Activated T-cell treated with anti-CD3 and anti-CD28 coated beads, Interleukin-2, amount 50 U/mL, for 72 hours (primary cell): Measurements from ENCODE around the gene GLYATL1. TPM values are rescaled to one million over a fixed set of nuclear protein-coding genes. Genes with fewer than 3 reads are reported as not detected.
A peak's percentile ranks its signal among the peaks of the same experiment; 100 is the strongest.

Experiments
- ATAC-seq, 2 donors: fragments of 150-1000 bp; cut with Tn5 transposase; replicated peaks in 1 of 2; 2 replicates each; pipeline ENCODE4 v1.10.0; 2021; ENCODE audit warnings: moderate library complexity in 2 of 2, mild to moderate bottlenecking in 1 of 2
- DNase-seq, 2 donors: peaks; one replicate each; pipeline ENCODE4 v3.0.0; 2021 to 2022; ENCODE audit warnings: mixed read lengths in 1 of 2
- H3K27ac Mint-ChIP-seq: one replicate; pipeline ENCODE4 v1.8.0; 2022; ENCODE audit warnings: mild to moderate bottlenecking, moderate library complexity, mixed read lengths
- H3K27me3 Mint-ChIP-seq: one replicate; pipeline ENCODE4 v1.8.0; 2022; ENCODE audit warnings: low read depth, mixed read lengths
- H3K36me3 Mint-ChIP-seq, 2 donors: one replicate each; pipeline ENCODE4 v1.8.0; 2022; ENCODE audit warnings: mixed read lengths in 2 of 2, mild to moderate bottlenecking in 1 of 2; ENCODE audit not compliant: insufficient read depth in 2 of 2
- H3K4me1 Mint-ChIP-seq: one replicate; pipeline ENCODE4 v1.8.0; 2022; ENCODE audit warnings: low read depth, mixed read lengths
- H3K4me3 Mint-ChIP-seq, 2 donors: one replicate each; pipeline ENCODE4 v1.8.0; 2022; ENCODE audit warnings: mild to moderate bottlenecking in 2 of 2, mixed read lengths in 2 of 2, moderate library complexity in 2 of 2
- H3K9me3 Mint-ChIP-seq, 2 donors: one replicate each; pipeline ENCODE4 v1.8.0; 2022; ENCODE audit warnings: mixed read lengths in 2 of 2
- total RNA-seq, 2 donors: library from RNA; stranded (reverse); gene quantifications; one replicate each; pipeline ENCODE4 v1.2.3, GENCODE V29; 2022

GLYATL1 gene, protein sequence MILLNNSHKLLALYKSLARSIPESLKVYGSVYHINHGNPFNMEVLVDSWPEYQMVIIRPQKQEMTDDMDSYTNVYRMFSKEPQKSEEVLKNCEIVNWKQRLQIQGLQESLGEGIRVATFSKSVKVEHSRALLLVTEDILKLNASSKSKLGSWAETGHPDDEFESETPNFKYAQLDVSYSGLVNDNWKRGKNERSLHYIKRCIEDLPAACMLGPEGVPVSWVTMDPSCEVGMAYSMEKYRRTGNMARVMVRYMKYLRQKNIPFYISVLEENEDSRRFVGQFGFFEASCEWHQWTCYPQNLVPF
- total RNA-seq = under 1 TPM in 1 of 2 donors, not detected in 1; 0.24 TPM

DNA sequence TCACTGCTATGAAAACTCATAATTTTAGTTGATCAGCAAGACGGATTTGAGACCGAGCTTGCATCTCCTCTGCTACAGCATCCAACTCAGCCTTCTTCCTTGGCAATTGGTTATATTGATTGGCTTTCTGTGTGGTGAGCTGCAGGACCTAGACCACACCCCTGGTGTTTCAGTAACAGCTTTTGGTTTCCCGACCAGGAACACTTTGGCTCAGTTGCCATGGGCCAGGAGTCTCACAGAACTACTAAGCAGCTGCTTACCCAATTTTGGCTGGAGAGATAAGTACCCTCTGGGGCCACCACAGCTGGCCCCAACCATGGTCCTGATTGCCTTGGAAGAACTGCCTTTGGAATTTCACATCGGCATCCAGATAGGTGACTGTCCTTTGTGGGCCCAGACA is at the start of gene GLYATL1:
Gene GLYATL1 (plus strand): TSS at position 212 of the 400 bp plus-strand sequence. CDS start 7,600 bp downstream, outside the sequence.
- H3K36me3 Mint-ChIP-seq = no peaks in the 10 kb centered on the region
- no peak within 1 kb of the TSS for H3K27ac Mint-ChIP-seq
- no peak within 1 kb of the TSS for H3K4me3 Mint-ChIP-seq
- no peak for ATAC-seq
- no peaks in the 10 kb centered on the region for H3K4me1 Mint-ChIP-seq
- no peaks in the 10 kb centered on the region for H3K9me3 Mint-ChIP-seq
- DNase-seq = no peak
- H3K27me3 Mint-ChIP-seq = no peaks in the 10 kb centered on the region

DNA sequence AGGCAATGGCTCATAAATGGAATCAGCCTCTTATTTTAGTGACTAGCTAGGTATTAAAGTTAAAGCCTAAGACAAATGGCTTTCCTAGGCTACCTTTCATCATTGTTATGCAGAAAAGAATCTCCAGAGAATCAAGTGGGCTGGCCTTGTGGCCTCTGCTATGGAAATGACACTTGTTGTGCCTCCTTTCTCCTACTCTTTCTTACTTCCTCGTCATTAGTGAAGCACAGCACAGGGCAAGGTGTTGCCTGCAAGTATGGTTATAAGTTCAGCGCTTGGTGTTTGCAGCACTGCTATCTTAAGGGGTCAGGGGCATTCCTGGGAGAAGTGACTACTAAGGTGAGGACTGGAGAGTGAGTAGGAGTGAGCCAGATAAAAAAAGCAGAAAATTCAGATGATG is 45.4 kb upstream of the GLYATL1 start:
- no peak for ATAC-seq
- Mint-ChIP-seq H3K36me3 (no peaks in the 10 kb centered on the region), H3K4me1 (no peaks in the 10 kb centered on the region), H3K4me3 (no peak overlapping the region), H3K27ac (no peak overlapping the region), H3K9me3 (no peaks in the 10 kb centered on the region), H3K27me3 (peaks cover 32% of the 10 kb centered on the region)
- no peak for DNase-seq

DNA sequence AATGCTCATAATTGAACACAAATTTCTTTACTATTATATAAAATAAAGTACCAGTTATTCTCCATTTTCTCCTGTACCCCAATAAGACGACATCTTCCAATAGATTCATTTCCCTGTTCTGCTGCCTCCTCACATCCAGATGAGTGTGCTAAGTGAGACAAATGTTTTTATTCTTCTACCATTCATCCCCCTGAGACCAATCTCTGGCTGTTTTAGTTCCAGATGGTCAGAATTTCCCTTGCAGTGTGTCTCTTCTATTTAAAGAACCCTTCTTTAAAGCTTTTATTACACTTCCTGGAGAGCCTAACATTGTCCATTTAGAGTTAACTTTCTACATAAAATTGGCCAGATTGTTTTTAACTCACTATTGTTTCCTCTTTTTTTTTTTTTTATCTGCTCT is 41.2 kb upstream of the GLYATL1 start:
- Mint-ChIP-seq H3K9me3 (no peaks in the 10 kb centered on the region), H3K36me3 (no peaks in the 10 kb centered on the region), H3K4me3 (no peak overlapping the region), H3K4me1 (no peaks in the 10 kb centered on the region), H3K27me3 (peaks cover 32% of the 10 kb centered on the region), H3K27ac (no peak overlapping the region)
- ATAC-seq (no peak), DNase-seq (no peak)

DNA sequence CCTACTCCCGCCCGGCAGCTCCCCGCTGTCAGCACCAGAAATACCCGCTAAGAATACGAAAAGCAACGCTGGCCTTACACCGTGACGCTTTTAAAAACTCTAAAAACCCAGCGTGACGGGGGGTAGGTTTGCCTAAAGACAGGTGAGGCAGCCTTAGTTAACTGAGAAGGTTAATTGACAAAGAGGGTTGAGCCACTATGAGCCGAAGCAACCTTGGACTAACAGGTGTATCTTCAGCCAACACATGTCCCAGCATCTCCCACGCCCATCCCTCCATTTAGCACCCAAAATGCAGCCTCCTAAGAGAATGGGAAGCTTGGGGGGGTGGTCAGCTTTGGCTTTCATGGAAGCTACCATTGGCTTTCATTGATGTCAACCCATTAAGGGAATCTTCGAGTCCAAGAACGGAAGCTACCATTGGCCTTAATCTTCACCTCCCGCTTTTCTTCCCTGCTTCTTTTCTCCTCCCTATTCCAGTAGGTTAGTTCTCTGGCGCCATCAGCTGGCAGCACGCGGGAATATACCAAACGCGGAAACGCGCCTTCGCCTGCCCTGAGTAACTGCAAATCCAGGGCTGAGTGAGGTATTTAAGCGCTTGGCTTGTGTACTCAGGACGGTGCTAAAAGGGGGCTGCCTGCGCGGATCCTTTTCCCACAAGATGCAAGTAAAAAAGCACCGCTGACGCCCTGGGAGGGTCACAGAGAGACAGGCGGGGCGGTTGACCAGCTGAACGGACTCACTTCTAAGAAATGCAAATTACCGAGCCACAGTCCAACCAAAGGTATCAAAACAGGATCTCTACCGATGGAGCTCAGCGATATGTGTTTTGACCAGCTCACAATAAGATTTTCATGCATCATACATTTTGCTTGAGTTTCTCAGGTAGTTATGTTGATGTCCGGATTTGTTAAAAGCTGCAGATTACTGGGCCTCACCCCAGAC is 38.5 kb upstream of the GLYATL1 start:
- Mint-ChIP-seq H3K27me3 (peaks cover 55% of the 10 kb centered on the region), H3K36me3 (no peaks in the 10 kb centered on the region), H3K9me3 (no peaks in the 10 kb centered on the region), H3K4me1 (no peaks in the 10 kb centered on the region), H3K4me3 (no peak overlapping the region), H3K27ac (no peak overlapping the region)
- ATAC-seq (peak in 1 of 2 donors; percentile 23), DNase-seq (peak; percentile 53 to 54)

DNA sequence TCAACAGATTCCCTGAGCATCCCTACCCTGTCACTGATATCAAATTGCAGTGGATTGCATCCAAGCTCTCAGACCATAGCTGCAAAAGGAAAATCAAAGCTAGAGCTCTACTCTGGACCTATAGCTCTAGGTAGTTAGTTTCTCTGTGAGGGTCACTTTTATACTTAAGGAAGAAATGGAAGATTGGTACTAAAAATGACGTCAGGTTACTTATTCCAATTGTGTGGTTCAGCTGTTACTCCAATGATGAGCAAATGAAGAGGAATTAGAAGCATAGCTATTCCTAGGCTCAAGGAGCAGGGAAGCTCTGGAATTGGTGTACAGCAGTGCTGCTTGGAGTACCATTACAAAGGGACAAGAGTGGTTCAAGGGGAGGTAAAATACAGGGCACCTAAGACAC is 36.4 kb upstream of the GLYATL1 start:
- Mint-ChIP-seq H3K27me3 (peaks cover 70% of the 10 kb centered on the region), H3K9me3 (no peaks in the 10 kb centered on the region), H3K27ac (no peak overlapping the region), H3K4me1 (no peaks in the 10 kb centered on the region), H3K36me3 (no peaks in the 10 kb centered on the region), H3K4me3 (no peak overlapping the region)
- DNase-seq = no peak
- ATAC-seq = no peak

DNA sequence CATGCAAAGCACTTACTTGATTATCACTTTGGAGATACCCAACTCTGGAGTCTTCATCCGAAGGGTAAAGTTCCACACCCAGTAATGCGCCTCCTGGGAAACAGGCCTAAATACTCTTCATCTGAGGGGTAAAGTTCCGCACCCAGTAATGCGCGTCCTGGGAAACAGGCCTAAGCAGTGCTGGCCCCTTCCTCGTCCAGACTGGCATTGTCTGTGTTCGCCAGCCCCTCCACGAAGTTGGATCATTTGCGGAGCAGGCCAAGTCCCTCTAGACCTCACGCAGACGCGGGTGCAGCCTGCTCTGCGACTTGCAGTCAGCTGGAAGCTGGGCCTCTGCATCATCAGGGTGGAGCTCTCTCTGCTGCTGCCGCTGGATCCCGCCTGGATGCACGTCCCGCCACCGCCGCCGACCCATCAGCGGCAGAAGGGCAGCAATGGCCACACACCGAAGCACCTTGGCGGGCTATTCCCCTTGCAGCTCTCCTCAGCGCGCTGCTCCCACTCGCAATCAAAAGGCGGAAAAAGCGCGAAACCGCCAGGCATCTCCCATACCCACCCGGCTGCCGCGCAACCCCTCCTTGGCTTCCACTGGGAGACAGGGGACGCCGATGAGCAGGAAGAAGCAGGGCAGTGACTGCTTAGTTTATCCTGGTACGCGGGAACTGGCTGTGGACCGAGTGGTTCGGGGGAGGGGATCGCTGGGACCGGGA is 34.1 kb upstream of the GLYATL1 start:
- Mint-ChIP-seq H3K36me3 (no peaks in the 10 kb centered on the region), H3K4me1 (no peaks in the 10 kb centered on the region), H3K9me3 (no peaks in the 10 kb centered on the region), H3K4me3 (peak overlapping the region in 1 of 2 donors; percentile 38), H3K27me3 (peaks cover 76% of the 10 kb centered on the region), H3K27ac (no peak overlapping the region)
- ATAC-seq = no peak
- DNase-seq = no peak

DNA sequence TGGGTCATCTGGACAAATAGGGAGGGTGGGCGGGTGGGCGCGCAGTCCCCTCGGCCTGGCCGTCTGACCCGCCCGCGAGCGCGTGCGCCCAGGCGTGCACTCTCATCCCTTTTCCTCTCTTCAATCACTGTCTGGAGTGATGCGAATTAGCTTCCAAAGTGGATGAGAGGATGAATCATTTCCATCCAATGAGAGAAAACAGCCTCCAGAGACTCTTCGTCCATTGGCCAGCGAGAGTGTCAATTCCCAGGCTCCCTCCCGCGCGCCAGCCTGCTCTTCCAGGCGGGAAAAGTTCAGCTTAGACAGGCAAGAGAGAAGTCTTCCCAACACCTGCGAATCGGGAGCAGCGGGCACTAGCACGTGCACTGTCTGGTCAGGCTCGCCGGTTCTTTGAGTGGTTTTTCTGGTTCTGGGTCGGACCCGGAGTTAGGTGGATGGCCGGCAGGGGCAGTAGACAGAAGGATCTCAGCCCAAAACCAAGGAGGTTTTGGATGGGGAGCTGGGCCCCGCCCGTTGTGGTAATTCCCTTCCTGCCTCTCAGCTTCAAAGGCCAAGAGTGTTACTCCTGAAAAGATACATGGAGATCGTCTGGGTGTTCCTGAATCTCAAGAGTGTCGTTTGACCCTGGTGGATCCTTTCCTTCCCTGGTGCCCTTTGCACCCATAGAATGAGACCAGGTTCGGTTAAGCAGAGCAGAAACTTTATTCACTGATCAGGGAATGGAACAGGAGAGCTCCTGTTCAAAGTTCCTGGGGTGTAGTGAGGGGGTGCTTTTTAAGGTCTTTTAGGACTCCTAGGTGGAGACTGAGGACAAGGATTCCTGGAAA is 33.4 kb upstream of the GLYATL1 start:
- Mint-ChIP-seq H3K27ac (no peak overlapping the region), H3K27me3 (peaks cover 76% of the 10 kb centered on the region), H3K4me1 (no peaks in the 10 kb centered on the region), H3K9me3 (no peaks in the 10 kb centered on the region), H3K36me3 (no peaks in the 10 kb centered on the region), H3K4me3 (peak overlapping the region in 1 of 2 donors; percentile 38)
- ATAC-seq = no peak
- DNase-seq = no peak

DNA sequence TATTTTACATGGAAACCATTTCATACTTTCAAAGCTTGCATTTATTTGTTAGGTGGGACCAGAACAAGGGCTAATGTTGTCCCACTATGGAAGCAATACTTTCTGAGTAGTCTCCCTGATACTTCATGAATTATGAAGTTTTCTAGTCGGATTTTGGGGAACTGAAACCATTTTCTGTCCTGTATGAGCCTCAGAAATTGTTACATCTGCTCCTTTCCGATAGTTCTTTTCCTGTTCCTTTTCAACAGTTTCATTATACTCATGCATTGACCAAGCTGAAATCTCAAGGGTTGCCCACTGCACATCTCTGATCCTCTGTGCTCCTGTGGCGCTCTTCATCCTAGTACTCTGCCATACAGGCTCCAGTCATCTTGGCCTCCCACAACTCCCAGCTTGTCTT is 31.5 kb upstream of the GLYATL1 start:
- no peaks in the 10 kb centered on the region for H3K9me3 Mint-ChIP-seq
- no peaks in the 10 kb centered on the region for H3K36me3 Mint-ChIP-seq
- ATAC-seq (no peak), DNase-seq (no peak)
- no peak overlapping the region for H3K27ac Mint-ChIP-seq
- no peaks in the 10 kb centered on the region for H3K4me1 Mint-ChIP-seq
- no peak overlapping the region for H3K4me3 Mint-ChIP-seq
- peaks cover 71% of the 10 kb centered on the region for H3K27me3 Mint-ChIP-seq

DNA sequence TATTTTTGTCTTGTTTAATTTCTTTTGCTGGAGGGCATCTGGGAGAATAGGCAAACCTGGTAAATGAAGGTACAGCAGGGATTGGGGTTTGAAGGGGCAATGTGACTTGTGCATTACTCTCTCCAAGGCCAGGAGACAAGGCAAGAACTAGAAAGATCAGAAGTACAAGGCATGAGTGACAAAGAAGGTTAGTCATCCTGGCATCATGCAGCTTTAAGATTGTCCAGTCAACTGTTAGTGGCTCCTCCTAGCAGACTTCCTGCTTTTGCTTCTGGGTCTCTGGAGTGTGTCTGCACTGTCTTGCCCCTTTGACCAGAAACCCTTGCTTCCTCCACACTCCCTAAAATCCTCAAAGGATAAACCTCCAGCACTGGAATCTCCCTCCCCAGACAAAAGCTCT is 27.2 kb upstream of the GLYATL1 start:
- Mint-ChIP-seq H3K27me3 (peaks cover 31% of the 10 kb centered on the region), H3K4me1 (no peaks in the 10 kb centered on the region)

DNA sequence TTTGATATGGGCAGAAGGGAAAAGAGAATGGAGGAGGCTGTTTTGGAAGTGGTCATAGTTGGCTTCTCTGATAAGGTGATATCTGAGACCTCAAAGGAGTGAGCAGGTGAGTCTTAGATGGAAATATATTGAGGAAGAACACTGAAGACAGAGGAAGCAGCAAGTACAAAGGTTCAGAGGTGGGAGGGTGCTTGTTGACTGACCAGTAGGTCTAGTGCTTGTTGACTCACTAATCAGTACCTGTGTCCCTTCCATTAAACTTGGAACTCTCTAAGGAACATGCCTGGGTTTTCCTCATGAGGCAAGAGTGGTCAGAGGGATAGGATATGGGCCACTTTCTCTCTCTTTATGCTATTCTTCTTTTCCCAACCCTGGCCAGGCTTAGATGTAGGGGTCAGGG is 25.6 kb upstream of the GLYATL1 start:
- H3K27ac Mint-ChIP-seq = no peak overlapping the region
- no peak overlapping the region for H3K4me3 Mint-ChIP-seq
- H3K9me3 Mint-ChIP-seq = peaks cover 7 to 9% of the 10 kb centered on the region in 2 donors
- H3K27me3 Mint-ChIP-seq = peaks cover 18% of the 10 kb centered on the region
- H3K4me1 Mint-ChIP-seq = no peaks in the 10 kb centered on the region
- no peak for ATAC-seq
- peaks cover 6 to 7% of the 10 kb centered on the region in 2 donors for H3K36me3 Mint-ChIP-seq
- DNase-seq = no peak

More for the DNA sequence above, 27.2 kb upstream of the GLYATL1 start:
- no peak for ATAC-seq
- Mint-ChIP-seq H3K4me3 (no peak overlapping the region), H3K27ac (no peak overlapping the region), H3K9me3 (peaks cover 1 to 2% of the 10 kb centered on the region in 2 donors), H3K36me3 (peaks cover 1 to 2% of the 10 kb centered on the region in 2 donors)
- DNase-seq = no peak

DNA sequence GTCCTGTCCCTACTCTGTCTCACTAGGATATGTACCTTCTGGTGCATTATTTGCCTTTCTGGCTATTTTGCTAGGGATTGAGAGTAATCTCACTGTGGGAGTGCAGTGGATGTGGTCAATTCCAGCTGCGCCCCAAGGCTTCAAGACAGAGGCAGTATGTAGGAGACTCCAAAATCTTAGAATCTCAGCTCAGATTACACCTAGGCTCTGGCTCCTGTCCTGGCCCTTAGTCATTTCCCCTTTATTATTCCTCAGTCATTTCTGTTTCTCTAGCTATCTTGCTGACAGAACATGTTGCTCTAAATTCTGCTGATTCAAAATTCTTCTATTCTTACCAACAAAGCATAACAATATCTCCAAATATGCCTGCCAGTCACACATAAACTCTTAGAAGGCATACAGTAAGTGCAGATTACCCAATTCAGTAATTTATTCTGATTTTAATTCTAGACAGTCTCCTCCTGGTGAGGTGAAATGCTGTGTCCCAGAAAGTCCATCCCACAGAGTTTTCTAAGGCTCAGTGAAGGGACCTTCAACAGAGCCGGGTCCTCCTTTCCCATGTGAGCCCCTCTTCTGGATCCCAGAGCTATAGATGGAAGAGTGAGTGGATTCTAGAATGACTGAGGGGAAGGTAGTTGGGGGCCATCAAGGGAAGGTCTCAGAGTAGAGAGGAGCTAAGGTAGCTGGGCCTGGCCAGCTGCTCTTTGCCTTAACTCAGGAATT is 24.3 kb upstream of the GLYATL1 start:
- Mint-ChIP-seq H3K27me3 (peaks cover 10% of the 10 kb centered on the region), H3K9me3 (peaks cover 7 to 9% of the 10 kb centered on the region in 2 donors), H3K27ac (no peak overlapping the region), H3K4me1 (no peaks in the 10 kb centered on the region), H3K4me3 (no peak overlapping the region), H3K36me3 (peaks cover 6 to 7% of the 10 kb centered on the region in 2 donors)
- DNase-seq (no peak), ATAC-seq (no peak)

DNA sequence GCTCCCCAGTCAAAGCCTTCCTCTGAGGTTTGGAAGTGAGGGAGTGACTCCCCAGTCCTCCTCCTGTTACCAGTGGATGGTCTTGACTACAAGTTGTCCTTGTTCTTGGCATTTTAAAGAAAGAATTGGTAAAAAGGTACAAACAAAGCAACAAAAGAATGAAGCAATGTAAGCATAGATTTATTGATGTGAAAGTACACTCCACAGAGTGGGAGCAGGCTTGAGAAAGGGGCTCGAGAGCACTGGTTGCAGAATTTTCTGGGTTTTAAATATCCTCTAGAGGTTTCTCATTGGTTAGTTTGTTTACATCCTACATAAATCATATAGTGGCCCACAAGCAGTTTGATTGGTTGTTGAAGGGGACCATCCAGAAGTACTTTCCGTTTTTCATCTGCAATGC is 22.7 kb upstream of the GLYATL1 start:
- Mint-ChIP-seq H3K27me3 (peaks cover 7% of the 10 kb centered on the region), H3K4me3 (no peak overlapping the region), H3K27ac (no peak overlapping the region), H3K9me3 (peaks cover 7 to 9% of the 10 kb centered on the region in 2 donors), H3K36me3 (peaks cover 6 to 7% of the 10 kb centered on the region in 2 donors), H3K4me1 (no peaks in the 10 kb centered on the region)
- DNase-seq = no peak
- ATAC-seq = no peak
